Astrocyte (in vitro differentiated cells and primary cell): ENCODE results near the gene DOCK2. TPM values are rescaled to one million over a fixed set of nuclear protein-coding genes. Genes with fewer than 3 reads are reported as not detected.

Source experiments
- DNase-seq: peaks from one replicate; pipeline ENCODE4 v3.0.0-alpha.2; 2010; ENCODE audit warnings: low read depth
- FAIRE-seq: peaks from 2 replicates; lab custom pipeline; 2011; peaks lifted over from hg19 to GRCh38; lab: Jason Lieb, UNC
- H2AFZ ChIP-seq: 2 replicates; pipeline ENCODE4 v1.6.0; 2012; ENCODE audit warnings: low read depth, low read length, inconsistent platforms
- H3K27ac ChIP-seq: 2 replicates; pipeline ENCODE4 v1.5.1; 2011; ENCODE audit warnings: low read depth, low read length, inconsistent platforms
- H3K27me3 ChIP-seq: 2 replicates; pipeline ENCODE4 v1.6.0; 2011; ENCODE audit warnings: low read length, inconsistent platforms; ENCODE audit not compliant: insufficient read depth
- H3K36me3 ChIP-seq: 2 replicates; pipeline ENCODE4 v1.5.1; 2011; ENCODE audit warnings: low read length, inconsistent platforms; ENCODE audit not compliant: insufficient read depth
- H3K4me1 ChIP-seq: 2 replicates; pipeline ENCODE4 v1.5.1; 2011; ENCODE audit warnings: low read length, inconsistent platforms; ENCODE audit not compliant: insufficient read depth
- H3K4me2 ChIP-seq: 2 replicates; pipeline ENCODE4 v1.6.0; 2012; ENCODE audit warnings: low read length, inconsistent platforms
- H3K4me3 ChIP-seq: 2 replicates; pipeline ENCODE4 v1.5.1; 2011; ENCODE audit warnings: low read depth, mild to moderate bottlenecking, low read length, inconsistent platforms; ENCODE audit not compliant: insufficient read depth
- H3K79me2 ChIP-seq: 2 replicates; pipeline ENCODE4 v1.6.0; 2012; ENCODE audit warnings: mild to moderate bottlenecking, low read length, inconsistent platforms; ENCODE audit not compliant: insufficient read depth
- H3K9ac ChIP-seq: 2 replicates; pipeline ENCODE4 v1.6.0; 2012; ENCODE audit warnings: mild to moderate bottlenecking, low read length, inconsistent platforms
- H3K9me3 ChIP-seq: 2 replicates; pipeline ENCODE4 v1.5.1; 2012; ENCODE audit warnings: low read depth, mild to moderate bottlenecking, low read length, inconsistent platforms; ENCODE audit not compliant: insufficient read depth
- H4K20me1 ChIP-seq: 2 replicates; pipeline ENCODE4 v1.6.0; 2012; ENCODE audit warnings: low read length, inconsistent platforms; ENCODE audit not compliant: insufficient read depth
- H3K27ac Mint-ChIP-seq: one replicate; pipeline ENCODE4 v1.8.0; 2021; ENCODE audit warnings: mild to moderate bottlenecking, mixed read lengths; ENCODE audit not compliant: unreplicated experiment
- H3K27me3 Mint-ChIP-seq: one replicate; pipeline ENCODE4 v1.8.0; 2021; ENCODE audit warnings: low read depth, mixed read lengths; ENCODE audit not compliant: unreplicated experiment
- H3K36me3 Mint-ChIP-seq: one replicate; pipeline ENCODE4 v1.8.0; 2021; ENCODE audit warnings: low read depth, mixed read lengths; ENCODE audit not compliant: unreplicated experiment
- H3K4me1 Mint-ChIP-seq: one replicate; pipeline ENCODE4 v1.8.0; 2021; ENCODE audit warnings: low read depth, mixed read lengths; ENCODE audit not compliant: unreplicated experiment
- H3K4me3 Mint-ChIP-seq: one replicate; pipeline ENCODE4 v1.8.0; 2021; ENCODE audit warnings: mild to moderate bottlenecking, moderate library complexity, mixed read lengths; ENCODE audit not compliant: unreplicated experiment
- H3K9me3 Mint-ChIP-seq: one replicate; pipeline ENCODE4 v1.8.0; 2021; ENCODE audit warnings: mild to moderate bottlenecking, mixed read lengths; ENCODE audit not compliant: unreplicated experiment
- EZH2 ChIP-seq: IDR thresholded peaks from 2 replicates; pipeline ENCODE4 v1.6.1; 2012; ENCODE audit warnings: mild to moderate bottlenecking, low read length, inconsistent platforms; ENCODE audit not compliant: insufficient read depth
- total RNA-seq: library from RNA; stranded (reverse); gene quantifications from 2 replicates; pipeline ENCODE4 v1.2.1, GENCODE V29; 2021
- TF ChIP-seq, protein P1 (sequence below): IDR thresholded peaks from 2 replicates; pipeline ENCODE4 v1.5.1; 2011; ENCODE audit warnings: low read depth, mild to moderate bottlenecking, inconsistent platforms, low read length, moderate library complexity; ENCODE audit not compliant: insufficient read depth

The DOCK2 gene
- total RNA-seq, 1 donor from 2014 or later: 0.66 TPM

DNA sequence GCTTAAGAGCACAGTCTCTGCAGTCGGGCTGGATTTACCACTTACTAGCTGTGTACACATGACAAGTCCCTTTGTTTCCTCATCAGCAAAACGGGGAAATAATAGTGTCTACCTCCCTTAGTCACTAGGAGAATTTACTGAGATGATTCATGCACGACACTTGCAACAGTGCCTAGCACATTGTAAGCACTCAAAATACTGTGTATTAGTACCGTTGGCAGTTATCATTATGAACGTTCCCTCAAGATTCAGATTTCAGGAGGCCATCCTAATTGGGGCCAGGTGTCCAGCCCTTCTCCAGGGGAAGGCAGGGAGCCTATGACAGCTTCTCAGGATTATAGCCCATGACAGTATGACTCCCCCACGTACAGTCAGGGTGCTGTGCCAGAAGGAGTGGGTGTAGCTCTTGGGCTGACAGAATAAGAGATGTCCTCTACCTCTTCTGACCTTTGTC, 164.3 kb downstream of the DOCK2 start:
- Mint-ChIP-seq H3K27me3 (peaks cover 5% of the 10 kb centered on the region), H3K4me3 (no peak overlapping the region), H3K9me3 (no peaks in the 10 kb centered on the region), H3K36me3 (peaks cover 1% of the 10 kb centered on the region), H3K4me1 (peaks cover 22% of the 10 kb centered on the region), H3K27ac (no peak overlapping the region)
- Histone ChIP-seq H3K4me1 (peaks cover 38% of the 10 kb centered on the region), H3K27me3 (no peaks in the 10 kb centered on the region), H3K4me2 (peak overlapping the region; percentile 42), H3K79me2 (no peaks in the 10 kb centered on the region), H3K4me3 (no peak overlapping the region), H2AFZ (peak overlapping the region; percentile 36), H3K9ac (no peak overlapping the region), H3K36me3 (no peaks in the 10 kb centered on the region), H3K9me3 (no peaks in the 10 kb centered on the region), H4K20me1 (no peaks in the 10 kb centered on the region), H3K27ac (peak overlapping the region; percentile 20)
- TF ChIP-seq, protein P1, sequence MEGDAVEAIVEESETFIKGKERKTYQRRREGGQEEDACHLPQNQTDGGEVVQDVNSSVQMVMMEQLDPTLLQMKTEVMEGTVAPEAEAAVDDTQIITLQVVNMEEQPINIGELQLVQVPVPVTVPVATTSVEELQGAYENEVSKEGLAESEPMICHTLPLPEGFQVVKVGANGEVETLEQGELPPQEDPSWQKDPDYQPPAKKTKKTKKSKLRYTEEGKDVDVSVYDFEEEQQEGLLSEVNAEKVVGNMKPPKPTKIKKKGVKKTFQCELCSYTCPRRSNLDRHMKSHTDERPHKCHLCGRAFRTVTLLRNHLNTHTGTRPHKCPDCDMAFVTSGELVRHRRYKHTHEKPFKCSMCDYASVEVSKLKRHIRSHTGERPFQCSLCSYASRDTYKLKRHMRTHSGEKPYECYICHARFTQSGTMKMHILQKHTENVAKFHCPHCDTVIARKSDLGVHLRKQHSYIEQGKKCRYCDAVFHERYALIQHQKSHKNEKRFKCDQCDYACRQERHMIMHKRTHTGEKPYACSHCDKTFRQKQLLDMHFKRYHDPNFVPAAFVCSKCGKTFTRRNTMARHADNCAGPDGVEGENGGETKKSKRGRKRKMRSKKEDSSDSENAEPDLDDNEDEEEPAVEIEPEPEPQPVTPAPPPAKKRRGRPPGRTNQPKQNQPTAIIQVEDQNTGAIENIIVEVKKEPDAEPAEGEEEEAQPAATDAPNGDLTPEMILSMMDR: no peak
- TF ChIP-seq EZH2: no peak
- DNase-seq (peak; percentile 75), FAIRE-seq (peak; percentile 23)

DNA sequence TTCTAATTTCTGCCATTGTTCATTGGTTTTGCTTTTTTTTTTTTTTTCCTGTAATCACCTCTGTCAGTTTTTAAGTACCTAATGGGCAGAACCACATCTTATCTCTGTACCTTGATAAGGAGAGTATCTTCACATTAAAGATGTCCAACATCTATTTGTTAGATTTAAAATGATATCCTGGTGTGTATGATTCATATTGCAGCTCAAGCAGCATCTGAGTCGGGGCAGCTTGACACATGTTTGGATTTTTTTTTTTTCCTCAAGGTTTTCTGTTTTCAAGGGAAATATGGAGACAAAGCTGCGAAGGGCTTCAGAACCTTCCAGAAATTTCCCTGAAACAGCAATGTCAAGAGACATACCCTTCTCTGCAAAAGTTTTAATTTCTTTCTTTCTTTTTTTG, 164.7 kb downstream of the DOCK2 start:
- peak overlapping the region; percentile 42 for H3K4me2 ChIP-seq
- no peaks in the 10 kb centered on the region for H3K36me3 ChIP-seq
- Mint-ChIP-seq H3K4me1 (peaks cover 19% of the 10 kb centered on the region), H3K4me3 (no peak overlapping the region), H3K27ac (no peak overlapping the region), H3K36me3 (peaks cover 1% of the 10 kb centered on the region), H3K27me3 (peaks cover 2% of the 10 kb centered on the region), H3K9me3 (no peaks in the 10 kb centered on the region)
- H3K79me2 ChIP-seq: no peaks in the 10 kb centered on the region
- no peaks in the 10 kb centered on the region for H4K20me1 ChIP-seq
- TF ChIP-seq, protein P1: no peak
- no peaks in the 10 kb centered on the region for H3K27me3 ChIP-seq
- no peak overlapping the region for H3K4me3 ChIP-seq
- peak overlapping the region; percentile 20 for H3K27ac ChIP-seq
- H3K9me3 ChIP-seq: no peaks in the 10 kb centered on the region
- H3K4me1 ChIP-seq: peaks cover 35% of the 10 kb centered on the region
- no peak overlapping the region for H3K9ac ChIP-seq
- no peak for FAIRE-seq
- no peak for DNase-seq
- no peak overlapping the region for H2AFZ ChIP-seq

DNA sequence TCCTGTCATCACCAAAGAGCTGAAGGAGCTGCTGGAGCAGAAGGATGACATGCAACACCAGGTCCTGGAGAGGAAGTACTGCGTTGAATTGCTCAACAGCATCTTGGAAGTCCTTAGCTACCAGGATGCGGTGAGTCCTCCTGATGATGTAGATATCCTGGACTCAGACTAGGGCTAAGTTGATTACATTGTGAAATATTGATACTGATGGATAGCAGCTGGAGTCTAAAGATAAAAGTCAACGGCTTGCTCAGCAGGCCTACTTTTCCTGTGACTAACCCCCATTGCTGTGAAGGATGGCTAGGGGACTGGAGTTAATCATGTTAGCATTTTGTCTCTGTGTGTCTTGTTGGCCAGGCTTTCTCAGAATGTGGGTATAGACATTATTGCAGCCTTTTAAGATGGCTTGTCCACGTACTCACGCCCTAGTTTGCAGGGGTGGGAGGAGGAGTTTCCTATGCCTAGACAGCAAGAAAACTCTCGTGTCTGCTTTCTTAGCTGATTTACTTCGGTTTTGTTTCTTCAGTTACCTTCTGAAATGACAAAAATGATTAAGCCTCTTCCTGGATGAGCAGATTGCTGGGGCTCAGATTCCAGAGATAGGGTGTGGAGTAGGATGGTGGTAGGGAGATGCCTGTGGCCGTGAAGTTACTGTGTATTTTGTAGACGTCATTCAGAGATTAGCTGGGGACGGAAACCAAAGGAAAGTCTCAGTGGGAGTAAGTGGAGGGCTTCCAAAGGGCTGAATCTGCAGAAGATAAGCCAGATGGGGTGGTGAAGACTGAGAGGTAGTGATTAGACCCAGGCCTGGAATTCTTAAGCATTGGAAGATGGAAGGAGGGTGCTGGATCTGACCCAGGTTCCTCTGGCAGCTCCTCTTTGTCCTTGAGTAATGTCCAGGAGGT, 166.3 kb downstream of the DOCK2 start:
- Histone ChIP-seq H2AFZ (no peak overlapping the region), H3K9me3 (no peaks in the 10 kb centered on the region)

More for the DNA sequence above, 166.3 kb downstream of the DOCK2 start:
- H3K4me1 ChIP-seq: peaks cover 34% of the 10 kb centered on the region
- no peaks in the 10 kb centered on the region for H3K36me3 ChIP-seq
- Mint-ChIP-seq H3K4me3 (no peak overlapping the region), H3K9me3 (no peaks in the 10 kb centered on the region), H3K4me1 (peaks cover 17% of the 10 kb centered on the region), H3K36me3 (no peaks in the 10 kb centered on the region), H3K27me3 (peaks cover 2% of the 10 kb centered on the region), H3K27ac (no peak overlapping the region)
- no peaks in the 10 kb centered on the region for H4K20me1 ChIP-seq
- H3K79me2 ChIP-seq: no peaks in the 10 kb centered on the region
- peak overlapping the region; percentile 70 for H3K9ac ChIP-seq
- no peaks in the 10 kb centered on the region for H3K27me3 ChIP-seq
- H3K4me2 ChIP-seq: peak overlapping the region; percentile 74
- peak overlapping the region; percentile 88 for H3K27ac ChIP-seq
- no peak overlapping the region for H3K4me3 ChIP-seq
- no peak for TF ChIP-seq EZH2
- DNase-seq (peak; percentile 100), FAIRE-seq (peak; percentile 70)
